NB4 (cell line): ENCODE measurements around the gene C10orf71.

Experiments used
- TF ChIP-seq, protein P1 (sequence below): IDR thresholded peaks from one replicate; pipeline ENCODE4 v1.5.1; 2012; ENCODE audit warnings: low read depth, low read length
- TF ChIP-seq, protein P2 (sequence below): IDR thresholded peaks from 2 replicates; pipeline ENCODE4 v1.6.1; 2011; ENCODE audit warnings: low read depth, low read length

GRCh38 chr10:49347342-49347741 is 48.4 kb downstream of the C10orf71 start:
- TF ChIP-seq, protein P1, sequence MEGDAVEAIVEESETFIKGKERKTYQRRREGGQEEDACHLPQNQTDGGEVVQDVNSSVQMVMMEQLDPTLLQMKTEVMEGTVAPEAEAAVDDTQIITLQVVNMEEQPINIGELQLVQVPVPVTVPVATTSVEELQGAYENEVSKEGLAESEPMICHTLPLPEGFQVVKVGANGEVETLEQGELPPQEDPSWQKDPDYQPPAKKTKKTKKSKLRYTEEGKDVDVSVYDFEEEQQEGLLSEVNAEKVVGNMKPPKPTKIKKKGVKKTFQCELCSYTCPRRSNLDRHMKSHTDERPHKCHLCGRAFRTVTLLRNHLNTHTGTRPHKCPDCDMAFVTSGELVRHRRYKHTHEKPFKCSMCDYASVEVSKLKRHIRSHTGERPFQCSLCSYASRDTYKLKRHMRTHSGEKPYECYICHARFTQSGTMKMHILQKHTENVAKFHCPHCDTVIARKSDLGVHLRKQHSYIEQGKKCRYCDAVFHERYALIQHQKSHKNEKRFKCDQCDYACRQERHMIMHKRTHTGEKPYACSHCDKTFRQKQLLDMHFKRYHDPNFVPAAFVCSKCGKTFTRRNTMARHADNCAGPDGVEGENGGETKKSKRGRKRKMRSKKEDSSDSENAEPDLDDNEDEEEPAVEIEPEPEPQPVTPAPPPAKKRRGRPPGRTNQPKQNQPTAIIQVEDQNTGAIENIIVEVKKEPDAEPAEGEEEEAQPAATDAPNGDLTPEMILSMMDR = no peak
- TF ChIP-seq, protein P2, sequence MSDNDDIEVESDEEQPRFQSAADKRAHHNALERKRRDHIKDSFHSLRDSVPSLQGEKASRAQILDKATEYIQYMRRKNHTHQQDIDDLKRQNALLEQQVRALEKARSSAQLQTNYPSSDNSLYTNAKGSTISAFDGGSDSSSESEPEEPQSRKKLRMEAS = no peak
